Uterine smooth muscle cell (primary cell): ENCODE results near the gene TMBIM1. TPM values are rescaled to one million over a fixed set of nuclear protein-coding genes. Genes with fewer than 3 reads are reported as not detected.

Experiments used
- total RNA-seq: library from RNA; depleted of rRNA; stranded (reverse); fragments of >200 nt; gene quantifications from 2 replicates; pipeline ENCODE4 v1.2.3, GENCODE V29; 2014

TMBIM1 gene
- 144 and 215 TPM in 2 replicates for total RNA-seq

GRCh38 chr2:218292048-218293014 is at the start of gene TMBIM1:
Gene TMBIM1, minus strand, starts transcription at chr2:218292503. Its CDS starts 10,362 bp downstream, at chr2:218282141.

GRCh38 chr2:218269900-218270720 is 22.2 kb downstream of the TMBIM1 start, which contains the start of the genes AAMP and PNKD:
Gene AAMP, minus strand, starts transcription at chr2:218270137. Its CDS starts 51 bp downstream, at chr2:218270086.
Gene PNKD, plus strand, starts transcription at chr2:218270519. Its CDS starts 17 bp downstream, at chr2:218270536.

GRCh38 chr2:218260742-218261422 is 31.4 kb downstream of the TMBIM1 start, which contains the start of gene GPBAR1:
Gene GPBAR1, plus strand, starts transcription at chr2:218261015. Its CDS starts 1,710 bp downstream, at chr2:218262725.

Other genes with a start within 250 kb of the TMBIM1 start
- not detected in 2 replicates for gene RUFY4, start 223.2 kb downstream of the TMBIM1 start, total RNA-seq
- gene CXCR2, start 166.5 kb downstream of the TMBIM1 start, total RNA-seq, result not detected in 2 replicates
- gene CXCR1, start 125.5 kb downstream of the TMBIM1 start, total RNA-seq, result not detected in 2 replicates
- 300 and 448 TPM in 2 replicates for gene ARPC2, start 75.3 kb downstream of the TMBIM1 start, total RNA-seq
- 0.12 TPM in 1 of 2 replicates, not detected in the other for gene GPBAR1, start 31.5 kb downstream of the TMBIM1 start, total RNA-seq
- 160 and 195 TPM in 2 replicates for gene AAMP, start 22.4 kb downstream of the TMBIM1 start, total RNA-seq
- gene PNKD, start 22.0 kb downstream of the TMBIM1 start, total RNA-seq, result 24.0 and 24.2 TPM in 2 replicates
- gene CATIP, start 64.4 kb upstream of the TMBIM1 start, total RNA-seq, result not detected in 2 replicates
- 0.11 and 0.25 TPM in 2 replicates for gene SLC11A1, start 89.8 kb upstream of the TMBIM1 start, total RNA-seq
- gene CTDSP1, start 107.4 kb upstream of the TMBIM1 start, total RNA-seq, result 36.7 and 46.0 TPM in 2 replicates
- gene VIL1, start 126.6 kb upstream of the TMBIM1 start, total RNA-seq, result 0.12 TPM in 1 of 2 replicates, not detected in the other